ENCODE measurements around the gene SYT7.

DNA sequence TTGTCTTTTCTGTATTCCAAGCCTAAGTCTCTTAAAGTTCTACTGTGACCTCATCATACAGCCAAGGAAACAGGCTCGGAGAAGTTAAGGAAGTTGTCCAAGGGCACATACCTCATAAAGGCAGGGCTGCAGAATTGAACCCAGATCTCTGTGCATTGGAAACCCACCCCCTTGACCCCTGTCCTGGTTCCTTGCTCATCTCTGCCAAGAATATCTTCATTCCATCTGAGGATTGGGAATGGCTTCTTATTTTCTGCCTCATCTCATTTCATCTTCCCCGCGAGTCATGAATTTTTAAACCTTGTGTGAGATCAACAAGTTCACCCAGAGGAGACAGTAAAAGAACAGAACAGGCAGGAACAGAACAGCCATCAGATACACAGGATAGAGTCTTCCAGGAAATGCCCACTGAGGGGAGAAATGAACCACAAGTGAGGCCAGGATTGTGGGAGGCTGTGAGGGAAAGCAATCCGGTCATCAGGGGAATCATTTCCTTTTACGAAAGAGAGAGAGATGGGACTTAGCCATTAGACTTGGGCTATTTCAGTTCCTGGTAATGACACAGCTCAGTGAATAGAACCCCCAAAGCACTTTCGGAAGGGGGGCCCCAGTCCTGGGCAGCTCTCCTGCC is 106.7 kb downstream of the SYT7 start:
- TF ChIP-seq, protein P1, sequence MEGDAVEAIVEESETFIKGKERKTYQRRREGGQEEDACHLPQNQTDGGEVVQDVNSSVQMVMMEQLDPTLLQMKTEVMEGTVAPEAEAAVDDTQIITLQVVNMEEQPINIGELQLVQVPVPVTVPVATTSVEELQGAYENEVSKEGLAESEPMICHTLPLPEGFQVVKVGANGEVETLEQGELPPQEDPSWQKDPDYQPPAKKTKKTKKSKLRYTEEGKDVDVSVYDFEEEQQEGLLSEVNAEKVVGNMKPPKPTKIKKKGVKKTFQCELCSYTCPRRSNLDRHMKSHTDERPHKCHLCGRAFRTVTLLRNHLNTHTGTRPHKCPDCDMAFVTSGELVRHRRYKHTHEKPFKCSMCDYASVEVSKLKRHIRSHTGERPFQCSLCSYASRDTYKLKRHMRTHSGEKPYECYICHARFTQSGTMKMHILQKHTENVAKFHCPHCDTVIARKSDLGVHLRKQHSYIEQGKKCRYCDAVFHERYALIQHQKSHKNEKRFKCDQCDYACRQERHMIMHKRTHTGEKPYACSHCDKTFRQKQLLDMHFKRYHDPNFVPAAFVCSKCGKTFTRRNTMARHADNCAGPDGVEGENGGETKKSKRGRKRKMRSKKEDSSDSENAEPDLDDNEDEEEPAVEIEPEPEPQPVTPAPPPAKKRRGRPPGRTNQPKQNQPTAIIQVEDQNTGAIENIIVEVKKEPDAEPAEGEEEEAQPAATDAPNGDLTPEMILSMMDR (IDR thresholded peaks at IDR 0.05), result no peak
- TF ChIP-seq POLR2A (IDR thresholded peaks at IDR 0.05) (no peak), POLR2AphosphoS5 (IDR thresholded peaks at IDR 0.05; ENCODE audit: insufficient read depth in 1 of 2, low read depth in 1 of 2) (no peak)
